GM18505 (cell line): ENCODE results near the gene RNASE13.

Experiments used
- ATAC-seq: cut with Tn5 transposase; IDR thresholded peaks from one replicate; pipeline ENCODE4 v1.9.1; 2021; ENCODE audit not compliant: unreplicated experiment
- POLR2A ChIP-seq: IDR thresholded peaks from 4 replicates; pipeline ENCODE4 v1.6.1; 2011; ENCODE audit warnings: borderline replicate concordance; ENCODE audit not compliant: insufficient read depth, insufficient read length; ENCODE audit errors: extremely low read depth

RNASE13 gene

GRCh38 chr14:21056520-21057163 is 22.0 kb upstream of the RNASE13 start:
- TF ChIP-seq POLR2A: no peak
- ATAC-seq: no peak

GRCh38 chr14:21055432-21056117 is 21.0 kb upstream of the RNASE13 start:
- no peak for ATAC-seq
- TF ChIP-seq POLR2A: no peak

- ATAC-seq: no peak
- TF ChIP-seq POLR2A: no peak
Observed at GRCh38 chr14:21054768-21055145, 20.1 kb upstream of the RNASE13 start.

- TF ChIP-seq POLR2A: no peak
- ATAC-seq: no peak
Observed at GRCh38 chr14:21054123-21054767, 19.6 kb upstream of the RNASE13 start.

GRCh38 chr14:21053184-21054122 is 18.8 kb upstream of the RNASE13 start:
- ATAC-seq: no peak
- TF ChIP-seq POLR2A: no peak

GRCh38 chr14:21050597-21050996 is 16.0 kb upstream of the RNASE13 start:
- no peak for ATAC-seq
- no peak for TF ChIP-seq POLR2A

GRCh38 chr14:21049271-21049673 is 14.7 kb upstream of the RNASE13 start:
- no peak for ATAC-seq
- no peak for TF ChIP-seq POLR2A

- no peak for ATAC-seq
- no peak for TF ChIP-seq POLR2A
Observed at GRCh38 chr14:21048638-21049037, 14.0 kb upstream of the RNASE13 start.

GRCh38 chr14:21047378-21047781 is 12.8 kb upstream of the RNASE13 start:
- no peak for ATAC-seq
- TF ChIP-seq POLR2A: no peak

GRCh38 chr14:21043974-21044618 is 9.5 kb upstream of the RNASE13 start:
- no peak for TF ChIP-seq POLR2A
- ATAC-seq: no peak

GRCh38 chr14:21043387-21043973 is 8.9 kb upstream of the RNASE13 start:
- no peak for TF ChIP-seq POLR2A
- no peak for ATAC-seq

- no peak for TF ChIP-seq POLR2A
- ATAC-seq: no peak
Observed at GRCh38 chr14:21042918-21043317, 8.3 kb upstream of the RNASE13 start.
